ENCODE results near the gene FNBP1L. TPM values are rescaled to one million over a fixed set of nuclear protein-coding genes. Genes with fewer than 3 reads are reported as not detected.

FNBP1L gene
- total and polyA plus RNA-seq, 9 donors: 32.7 to 64.1 (median 47.8) TPM

DNA sequence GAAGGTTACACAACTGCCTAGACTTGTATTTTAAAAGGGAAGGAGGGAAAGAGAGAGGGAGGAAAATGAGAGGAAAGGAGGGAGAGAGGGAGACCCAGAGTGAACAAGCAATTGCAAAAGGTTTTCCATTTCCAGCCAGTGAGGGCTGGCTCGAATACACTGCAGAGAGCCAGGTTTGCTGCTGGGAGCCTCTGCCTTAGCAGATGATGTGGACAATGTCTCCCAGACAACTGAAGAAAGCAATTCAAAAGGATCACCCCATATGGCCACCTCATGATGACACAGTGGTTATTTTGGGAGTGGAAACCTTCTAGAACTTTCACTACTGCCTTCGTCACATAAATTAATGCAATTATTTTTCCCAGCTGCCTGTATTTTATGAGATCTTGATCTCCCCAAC is 147.3 kb downstream of the FNBP1L start:
- H3K27me3 ChIP-seq (ENCODE audit: control insufficient read depth, insufficient read depth, low read length): no peaks in the 10 kb centered on the region
- no CpG with 5 or more reads among the region's 2 CpGs for WGBS (ENCODE audit: insufficient coverage)
- H3K4me3 ChIP-seq (ENCODE audit: low read length): no peak overlapping the region
- peaks cover 6% of the 10 kb centered on the region for H3K36me3 ChIP-seq (ENCODE audit: control insufficient read depth, insufficient read depth, low read length)
- peak overlapping the region; percentile 85 for H3K27ac ChIP-seq (ENCODE audit: low read length)
- no peaks in the 10 kb centered on the region for H3K9me3 ChIP-seq (replicated peaks; ENCODE audit: control insufficient read depth, low read depth, low read length)
- H3K4me1 ChIP-seq (ENCODE audit: control insufficient read depth, insufficient read depth, low read length): peaks cover 64% of the 10 kb centered on the region
- peak; percentile 94 for DNase-seq

DNA sequence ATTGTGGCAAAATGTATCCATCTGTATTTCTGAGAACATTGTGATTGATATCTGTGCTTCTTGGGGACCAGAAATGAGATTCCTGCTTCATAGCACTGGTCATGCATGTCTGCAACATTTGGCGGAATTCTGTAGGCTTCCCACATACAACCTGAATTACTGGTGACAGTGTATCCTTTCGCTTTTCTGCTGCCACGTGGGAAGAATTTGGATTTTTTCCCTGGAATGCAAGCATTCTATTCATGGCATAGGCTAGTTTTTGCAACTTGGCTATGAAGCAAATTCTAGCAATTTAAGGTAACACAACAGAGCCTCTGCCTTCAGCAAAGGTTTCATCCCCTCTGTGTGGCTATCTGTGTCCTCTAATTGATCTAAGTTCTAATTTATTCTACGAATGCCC is 147.8 kb downstream of the FNBP1L start:
- DNase-seq: peak; percentile 69
- peaks cover 6% of the 10 kb centered on the region for H3K36me3 ChIP-seq (ENCODE audit: control insufficient read depth, insufficient read depth, low read length)
- H3K27me3 ChIP-seq (ENCODE audit: control insufficient read depth, insufficient read depth, low read length): no peaks in the 10 kb centered on the region
- H3K27ac ChIP-seq (ENCODE audit: low read length): peak overlapping the region; percentile 85
- WGBS (ENCODE audit: insufficient coverage): no CpG with 5 or more reads among the region's 4 CpGs
- no peak overlapping the region for H3K4me3 ChIP-seq (ENCODE audit: low read length)
- H3K4me1 ChIP-seq (ENCODE audit: control insufficient read depth, insufficient read depth, low read length): peaks cover 69% of the 10 kb centered on the region
- H3K9me3 ChIP-seq (replicated peaks; ENCODE audit: control insufficient read depth, low read depth, low read length): no peaks in the 10 kb centered on the region

DNA sequence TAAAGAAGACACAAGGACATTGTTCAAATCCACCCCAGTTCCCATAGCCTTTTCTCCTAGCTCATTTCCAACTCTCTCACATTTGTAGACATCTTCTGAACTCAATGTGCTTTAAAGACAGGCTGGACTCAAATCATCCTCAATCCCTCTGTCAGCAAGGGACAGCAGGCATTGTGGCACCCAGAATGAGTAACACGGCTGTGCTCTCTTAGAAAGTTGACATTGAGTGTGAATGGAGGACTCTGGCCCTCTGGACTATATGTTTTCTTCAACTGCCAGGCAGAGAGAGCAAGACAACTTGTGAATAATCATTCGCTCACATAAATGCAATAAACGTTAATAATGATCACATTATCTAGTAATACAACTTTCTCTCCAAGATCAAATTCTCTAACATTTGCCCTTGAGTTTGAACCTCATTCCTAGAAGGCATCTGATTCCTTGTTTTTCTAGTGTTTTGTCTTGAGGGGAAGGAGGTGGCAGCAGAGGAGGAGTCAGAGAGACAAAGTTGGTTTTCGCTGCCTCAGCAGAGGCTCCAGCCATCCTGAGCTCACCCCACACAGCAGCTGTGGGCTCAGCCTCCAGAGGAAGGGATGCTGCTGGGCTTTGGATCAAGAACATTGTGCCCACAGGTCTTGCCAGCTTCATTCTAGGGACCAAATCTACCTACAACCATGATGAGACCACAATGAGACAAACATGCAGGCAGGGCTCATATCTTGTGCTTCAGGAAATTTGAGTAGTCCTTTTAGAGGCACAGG is 148.6 kb downstream of the FNBP1L start:
- H3K9me3 ChIP-seq (replicated peaks; ENCODE audit: control insufficient read depth, low read depth, low read length): no peaks in the 10 kb centered on the region
- 75% methylated on average over 1 of the region's 4 CpGs for WGBS (ENCODE audit: insufficient coverage)
- H3K36me3 ChIP-seq (ENCODE audit: control insufficient read depth, insufficient read depth, low read length): peaks cover 6% of the 10 kb centered on the region
- H3K4me3 ChIP-seq (ENCODE audit: low read length): no peak overlapping the region
- H3K27me3 ChIP-seq (ENCODE audit: control insufficient read depth, insufficient read depth, low read length): no peaks in the 10 kb centered on the region
- DNase-seq: no peak
- peaks cover 66% of the 10 kb centered on the region for H3K4me1 ChIP-seq (ENCODE audit: control insufficient read depth, insufficient read depth, low read length)
- H3K27ac ChIP-seq (ENCODE audit: low read length): peak overlapping the region; percentile 85

DNA sequence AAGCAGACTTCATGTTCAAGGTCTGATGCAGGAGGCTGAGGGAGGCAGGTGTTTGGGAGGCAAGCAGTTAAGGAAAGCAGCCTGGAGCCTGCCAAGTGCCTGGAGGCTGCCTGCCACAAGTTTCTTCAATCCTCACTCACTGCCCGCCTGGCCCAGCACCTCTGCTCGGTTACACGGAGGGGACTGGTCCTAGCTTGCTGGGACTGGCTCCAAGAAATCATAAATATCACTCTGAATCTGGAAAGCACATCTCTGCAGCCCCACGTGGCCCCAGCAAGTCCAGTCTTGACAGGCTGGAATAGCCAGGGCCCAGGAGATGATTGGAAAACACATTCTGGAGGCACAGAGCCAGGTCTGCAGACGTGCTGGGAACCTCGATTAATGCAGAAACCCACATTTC is 149.8 kb downstream of the FNBP1L start:
- Histone ChIP-seq H3K27me3 (ENCODE audit: control insufficient read depth, insufficient read depth, low read length) (no peaks in the 10 kb centered on the region), H3K36me3 (ENCODE audit: control insufficient read depth, insufficient read depth, low read length) (no peaks in the 10 kb centered on the region), H3K4me3 (ENCODE audit: low read length) (no peak overlapping the region), H3K27ac (ENCODE audit: low read length) (peak overlapping the region; percentile 43), H3K9me3 (replicated peaks; ENCODE audit: control insufficient read depth, low read depth, low read length) (no peaks in the 10 kb centered on the region), H3K4me1 (ENCODE audit: control insufficient read depth, insufficient read depth, low read length) (peaks cover 54% of the 10 kb centered on the region)
- peak; percentile 94 for DNase-seq
- WGBS (ENCODE audit: insufficient coverage): 16% methylated on average over 6 of the region's 6 CpGs

DNA sequence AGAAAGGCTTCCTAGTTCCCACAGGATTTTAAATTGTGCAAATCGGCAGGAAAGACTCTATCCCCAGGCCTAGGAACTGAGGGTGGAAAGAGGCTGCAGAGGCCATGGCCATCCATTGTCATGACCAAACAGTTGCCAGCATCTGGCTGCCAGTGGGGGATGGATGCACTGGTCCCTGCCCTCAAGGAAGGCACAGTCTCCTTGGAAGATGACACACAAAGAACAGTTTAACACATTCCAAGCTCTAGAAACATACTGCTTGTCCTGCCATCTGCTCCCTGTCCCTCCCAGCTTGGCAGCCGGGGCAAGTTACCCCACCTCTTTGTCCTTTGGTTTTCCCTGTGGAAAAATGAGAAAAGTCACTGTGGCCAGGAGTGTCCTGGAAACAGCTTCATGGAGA is 150.5 kb downstream of the FNBP1L start:
- WGBS (ENCODE audit: insufficient coverage): 20% methylated on average over 1 of the region's 2 CpGs
- H3K4me3 ChIP-seq (ENCODE audit: low read length): no peak overlapping the region
- no peaks in the 10 kb centered on the region for H3K36me3 ChIP-seq (ENCODE audit: control insufficient read depth, insufficient read depth, low read length)
- peak overlapping the region; percentile 43 for H3K27ac ChIP-seq (ENCODE audit: low read length)
- no peak for DNase-seq
- no peaks in the 10 kb centered on the region for H3K9me3 ChIP-seq (replicated peaks; ENCODE audit: control insufficient read depth, low read depth, low read length)
- no peaks in the 10 kb centered on the region for H3K27me3 ChIP-seq (ENCODE audit: control insufficient read depth, insufficient read depth, low read length)
- peaks cover 54% of the 10 kb centered on the region for H3K4me1 ChIP-seq (ENCODE audit: control insufficient read depth, insufficient read depth, low read length)

DNA sequence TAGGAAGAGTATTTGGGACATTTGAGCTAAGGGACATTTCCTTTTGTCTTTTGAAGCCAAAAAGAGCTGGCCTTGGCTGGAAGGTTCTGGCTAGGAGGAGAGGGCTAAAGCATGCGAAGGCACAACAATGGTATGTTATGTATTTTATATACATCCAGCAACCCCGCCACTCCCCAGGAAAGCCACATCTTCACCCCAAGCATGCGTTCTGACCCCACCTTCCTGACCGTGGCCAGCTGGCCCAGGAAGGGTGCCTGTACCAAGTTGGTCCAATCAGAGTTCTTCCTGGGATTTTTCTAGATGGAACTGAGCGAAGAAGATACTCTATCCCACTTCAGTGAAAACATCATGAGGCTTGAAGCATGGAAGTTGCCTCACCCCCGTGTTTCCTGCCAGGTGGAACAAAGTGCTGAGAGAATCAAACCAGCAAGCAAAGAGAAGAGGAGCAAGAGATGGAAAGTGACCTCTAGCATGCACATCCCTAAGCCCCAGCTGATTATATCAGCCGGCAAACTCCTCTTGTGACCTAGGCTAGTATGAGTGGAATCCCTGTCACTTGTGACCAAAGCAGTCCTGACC is 151.0 kb downstream of the FNBP1L start:
- H3K36me3 ChIP-seq (ENCODE audit: control insufficient read depth, insufficient read depth, low read length): peaks cover 2% of the 10 kb centered on the region
- H3K27me3 ChIP-seq (ENCODE audit: control insufficient read depth, insufficient read depth, low read length): no peaks in the 10 kb centered on the region
- no peaks in the 10 kb centered on the region for H3K9me3 ChIP-seq (replicated peaks; ENCODE audit: control insufficient read depth, low read depth, low read length)
- peak overlapping the region; percentile 43 for H3K27ac ChIP-seq (ENCODE audit: low read length)
- WGBS (ENCODE audit: insufficient coverage): no CpG with 5 or more reads among the region's 7 CpGs
- no peak overlapping the region for H3K4me3 ChIP-seq (ENCODE audit: low read length)
- H3K4me1 ChIP-seq (ENCODE audit: control insufficient read depth, insufficient read depth, low read length): peaks cover 53% of the 10 kb centered on the region
- no peak for DNase-seq

DNA sequence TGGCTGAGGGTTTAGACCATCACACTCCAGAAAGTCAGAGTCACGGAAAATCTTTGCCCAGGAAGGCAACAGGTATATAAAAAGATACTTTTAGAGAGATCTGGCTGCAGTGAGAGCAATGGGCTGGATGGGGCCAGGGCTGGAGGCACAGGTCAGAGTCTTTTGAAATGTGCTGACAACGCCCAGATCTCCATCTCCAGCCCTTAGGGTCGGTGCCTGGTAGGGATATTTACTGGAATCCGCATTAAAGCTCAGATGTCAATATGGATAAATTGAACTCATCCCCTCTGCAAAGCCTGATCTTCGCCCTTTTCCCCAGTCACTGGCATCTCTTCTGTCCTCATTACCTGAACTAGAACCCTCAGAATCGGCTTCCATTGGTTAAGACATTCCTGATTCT is 151.6 kb downstream of the FNBP1L start:
- H3K4me3 ChIP-seq (ENCODE audit: low read length): no peak overlapping the region
- WGBS (ENCODE audit: insufficient coverage): 85% methylated on average over 4 of the region's 6 CpGs
- peaks cover 48% of the 10 kb centered on the region for H3K4me1 ChIP-seq (ENCODE audit: control insufficient read depth, insufficient read depth, low read length)
- H3K9me3 ChIP-seq (replicated peaks; ENCODE audit: control insufficient read depth, low read depth, low read length): no peaks in the 10 kb centered on the region
- no peaks in the 10 kb centered on the region for H3K27me3 ChIP-seq (ENCODE audit: control insufficient read depth, insufficient read depth, low read length)
- no peak for DNase-seq
- H3K36me3 ChIP-seq (ENCODE audit: control insufficient read depth, insufficient read depth, low read length): peaks cover 2% of the 10 kb centered on the region
- H3K27ac ChIP-seq (ENCODE audit: low read length): no peak overlapping the region

DNA sequence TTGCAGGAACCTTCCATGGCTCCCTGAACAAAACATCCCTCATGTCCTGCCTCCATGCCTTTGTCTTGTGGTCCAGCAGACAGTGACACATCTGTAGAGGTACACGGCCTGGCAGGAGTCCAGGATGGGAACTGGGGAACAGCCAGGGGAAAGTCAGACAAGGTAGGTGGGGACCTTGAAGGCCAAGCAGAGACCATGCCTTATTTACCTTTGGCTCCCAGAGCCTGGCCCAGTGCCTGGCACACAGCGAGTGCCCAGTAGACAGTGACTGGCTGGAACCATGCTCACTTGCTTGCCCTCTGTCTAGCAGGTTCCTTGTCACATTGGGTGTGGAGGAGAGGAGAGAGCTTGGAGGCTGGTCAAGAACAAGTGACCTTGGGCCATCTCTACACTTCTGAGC is 152.7 kb downstream of the FNBP1L start:
- H3K27ac ChIP-seq (ENCODE audit: low read length): no peak overlapping the region
- H3K27me3 ChIP-seq (ENCODE audit: control insufficient read depth, insufficient read depth, low read length): no peaks in the 10 kb centered on the region
- no peaks in the 10 kb centered on the region for H3K9me3 ChIP-seq (replicated peaks; ENCODE audit: control insufficient read depth, low read depth, low read length)
- H3K4me3 ChIP-seq (ENCODE audit: low read length): no peak overlapping the region
- peaks cover 2% of the 10 kb centered on the region for H3K36me3 ChIP-seq (ENCODE audit: control insufficient read depth, insufficient read depth, low read length)
- whole genome bisulfite sequencing (ENCODE audit: insufficient coverage): 88% methylated on average over 2 of the region's 2 CpGs
- H3K4me1 ChIP-seq (ENCODE audit: control insufficient read depth, insufficient read depth, low read length): peaks cover 45% of the 10 kb centered on the region
- DNase-seq: no peak

DNA sequence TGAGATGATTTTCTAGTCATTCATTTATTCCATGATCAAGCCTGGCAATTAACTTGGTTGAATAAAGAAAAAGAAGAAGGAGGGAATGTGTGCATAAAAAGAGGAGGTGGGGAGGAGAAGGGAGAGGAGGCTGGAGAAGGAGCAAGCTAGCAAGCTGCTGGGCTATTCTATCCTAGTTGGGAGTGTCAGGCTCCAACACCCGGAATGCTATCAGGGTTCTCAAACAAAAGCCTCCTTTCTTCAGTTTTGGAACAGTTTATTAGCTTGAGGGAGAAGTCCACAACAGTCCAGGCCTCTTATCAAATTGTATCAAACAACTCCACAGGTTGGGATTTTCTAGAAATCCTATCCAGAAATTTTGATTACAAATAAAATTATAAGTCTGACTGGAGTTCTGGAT is 153.8 kb downstream of the FNBP1L start:
- no peak overlapping the region for H3K4me3 ChIP-seq (ENCODE audit: low read length)
- DNase-seq: no peak
- H3K27me3 ChIP-seq (ENCODE audit: control insufficient read depth, insufficient read depth, low read length): no peaks in the 10 kb centered on the region
- peaks cover 5% of the 10 kb centered on the region for H3K36me3 ChIP-seq (ENCODE audit: control insufficient read depth, insufficient read depth, low read length)
- no peaks in the 10 kb centered on the region for H3K9me3 ChIP-seq (replicated peaks; ENCODE audit: control insufficient read depth, low read depth, low read length)
- H3K27ac ChIP-seq (ENCODE audit: low read length): no peak overlapping the region
- WGBS (ENCODE audit: insufficient coverage): no CpG with 5 or more reads among the region's 1 CpG
- H3K4me1 ChIP-seq (ENCODE audit: control insufficient read depth, insufficient read depth, low read length): peaks cover 40% of the 10 kb centered on the region

DNA sequence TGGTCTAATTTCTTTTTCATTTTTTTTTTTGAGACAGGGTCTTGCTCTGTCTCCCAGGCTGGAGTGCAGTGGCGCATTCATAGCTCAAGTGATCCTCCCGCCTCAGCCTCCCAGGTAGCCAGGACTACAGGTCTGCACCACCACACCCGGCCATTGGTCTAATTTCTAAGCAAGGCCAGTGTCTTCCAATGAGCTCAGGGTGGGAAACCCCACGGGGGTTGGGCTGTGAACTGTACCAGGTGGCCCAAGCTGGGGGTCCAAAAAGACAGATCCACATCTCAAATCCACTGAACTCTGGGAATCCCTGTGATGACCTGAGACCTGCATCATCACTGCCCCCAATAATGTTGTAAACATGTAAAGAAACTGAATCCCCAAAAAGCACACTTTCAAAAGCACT is 154.2 kb downstream of the FNBP1L start:
- Histone ChIP-seq H3K4me1 (ENCODE audit: control insufficient read depth, insufficient read depth, low read length) (peaks cover 41% of the 10 kb centered on the region), H3K36me3 (ENCODE audit: control insufficient read depth, insufficient read depth, low read length) (peaks cover 5% of the 10 kb centered on the region), H3K9me3 (replicated peaks; ENCODE audit: control insufficient read depth, low read depth, low read length) (no peaks in the 10 kb centered on the region), H3K4me3 (ENCODE audit: low read length) (no peak overlapping the region), H3K27ac (ENCODE audit: low read length) (no peak overlapping the region), H3K27me3 (ENCODE audit: control insufficient read depth, insufficient read depth, low read length) (no peaks in the 10 kb centered on the region)
- no peak for DNase-seq
- 96% methylated on average over 3 of the region's 4 CpGs for WGBS (ENCODE audit: insufficient coverage)
